Measurements from ENCODE around the gene TNFAIP2.

- no peak for TF ChIP-seq CTCF (conservative IDR thresholded peaks at IDR 0.05; ENCODE audit: low read depth, low read length)
- TF ChIP-seq MXI1 (IDR thresholded peaks at IDR 0.05; ENCODE audit: borderline replicate concordance, low read depth, low read length) = no peak
- no peak for TF ChIP-seq CEBPB (IDR thresholded peaks at IDR 0.05; ENCODE audit: low read depth, low read length)
- no peak for TF ChIP-seq RAD21 (IDR thresholded peaks at IDR 0.05; ENCODE audit: low read length)
- no peak for TF ChIP-seq POLR2A (IDR thresholded peaks at IDR 0.05; ENCODE audit: low read depth, low read length)
- TF ChIP-seq BHLHE40 (IDR thresholded peaks at IDR 0.05; ENCODE audit: low read depth, low read length) = no peak
- no peak for TF ChIP-seq RFX5 (IDR thresholded peaks at IDR 0.05; ENCODE audit: low read depth, low read length)
- no peak for TF ChIP-seq USF2 (IDR thresholded peaks at IDR 0.05; ENCODE audit: low read depth, low read length)
- TF ChIP-seq FOS (IDR thresholded peaks at IDR 0.05; ENCODE audit: low read depth, low read length) = no peak
Observed at GRCh38 chr14:103122585-103122946, 695 bp upstream of the TNFAIP2 start.

Measured in IMR-90 (cell line).